Osteocyte (in vitro differentiated cells): Measurements from ENCODE around the gene SGCD. TPM values are rescaled to one million over a fixed set of nuclear protein-coding genes. Genes with fewer than 3 reads are reported as not detected.

ENCODE experiments used
- DNase-seq: peaks from one replicate; pipeline ENCODE4 v3.0.0; 2021; ENCODE audit warnings: mixed read lengths; ENCODE audit not compliant: unreplicated experiment; ENCODE audit errors: extremely low spot score
- H3K27ac Mint-ChIP-seq: one replicate; pipeline ENCODE4 v1.8.0; 2021; ENCODE audit warnings: mild to moderate bottlenecking, mixed read lengths; ENCODE audit not compliant: unreplicated experiment
- H3K27me3 Mint-ChIP-seq: one replicate; pipeline ENCODE4 v1.8.0; 2021; ENCODE audit warnings: mixed read lengths; ENCODE audit not compliant: unreplicated experiment
- H3K36me3 Mint-ChIP-seq: one replicate; pipeline ENCODE4 v1.8.0; 2021; ENCODE audit warnings: mixed read lengths; ENCODE audit not compliant: unreplicated experiment
- H3K4me1 Mint-ChIP-seq: one replicate; pipeline ENCODE4 v1.8.0; 2021; ENCODE audit warnings: mixed read lengths; ENCODE audit not compliant: unreplicated experiment
- H3K4me3 Mint-ChIP-seq: one replicate; pipeline ENCODE4 v1.8.0; 2021; ENCODE audit warnings: mild to moderate bottlenecking, moderate library complexity, mixed read lengths; ENCODE audit not compliant: unreplicated experiment
- H3K9me3 Mint-ChIP-seq: one replicate; pipeline ENCODE4 v1.8.0; 2021; ENCODE audit warnings: mixed read lengths; ENCODE audit not compliant: unreplicated experiment
- total RNA-seq: library from RNA; stranded (reverse); gene quantifications from 2 replicates; pipeline ENCODE4 v1.2.1, GENCODE V29; 2021
- TF ChIP-seq, protein P1 (sequence below): fragments of 200-600 bp; sonication (generic); IDR thresholded peaks from 2 replicates; pipeline ENCODE4 v1.5.0; 2021; ENCODE audit warnings: antibody characterized with exemption, mild to moderate bottlenecking, moderate library complexity

The SGCD gene
- total RNA-seq, 1 donor from 2014 or later = 13.1 TPM

DNA sequence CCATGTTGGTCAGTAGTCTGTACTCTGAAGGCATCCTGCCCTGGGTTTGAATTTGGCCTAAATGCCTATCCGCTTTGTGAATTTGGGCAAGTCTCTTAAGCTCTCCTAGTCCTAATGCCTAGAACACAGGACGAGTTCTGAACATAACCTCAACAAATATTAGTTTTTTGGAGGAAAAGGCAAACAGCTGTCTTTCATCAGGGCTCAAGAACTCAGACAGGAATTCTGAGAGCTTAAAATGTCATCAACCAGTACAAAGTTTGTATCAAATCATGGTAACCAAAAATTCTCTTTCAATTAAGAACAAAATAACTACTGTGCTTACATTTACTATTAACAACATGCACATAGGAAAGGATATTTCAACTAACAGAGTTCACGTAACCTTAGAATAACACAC is 340.7 kb downstream of the SGCD start:
- Mint-ChIP-seq H3K27me3 (no peaks in the 10 kb centered on the region), H3K27ac (no peak overlapping the region), H3K4me1 (no peaks in the 10 kb centered on the region), H3K4me3 (no peak overlapping the region), H3K36me3 (no peaks in the 10 kb centered on the region), H3K9me3 (no peaks in the 10 kb centered on the region)
- TF ChIP-seq, protein P1, sequence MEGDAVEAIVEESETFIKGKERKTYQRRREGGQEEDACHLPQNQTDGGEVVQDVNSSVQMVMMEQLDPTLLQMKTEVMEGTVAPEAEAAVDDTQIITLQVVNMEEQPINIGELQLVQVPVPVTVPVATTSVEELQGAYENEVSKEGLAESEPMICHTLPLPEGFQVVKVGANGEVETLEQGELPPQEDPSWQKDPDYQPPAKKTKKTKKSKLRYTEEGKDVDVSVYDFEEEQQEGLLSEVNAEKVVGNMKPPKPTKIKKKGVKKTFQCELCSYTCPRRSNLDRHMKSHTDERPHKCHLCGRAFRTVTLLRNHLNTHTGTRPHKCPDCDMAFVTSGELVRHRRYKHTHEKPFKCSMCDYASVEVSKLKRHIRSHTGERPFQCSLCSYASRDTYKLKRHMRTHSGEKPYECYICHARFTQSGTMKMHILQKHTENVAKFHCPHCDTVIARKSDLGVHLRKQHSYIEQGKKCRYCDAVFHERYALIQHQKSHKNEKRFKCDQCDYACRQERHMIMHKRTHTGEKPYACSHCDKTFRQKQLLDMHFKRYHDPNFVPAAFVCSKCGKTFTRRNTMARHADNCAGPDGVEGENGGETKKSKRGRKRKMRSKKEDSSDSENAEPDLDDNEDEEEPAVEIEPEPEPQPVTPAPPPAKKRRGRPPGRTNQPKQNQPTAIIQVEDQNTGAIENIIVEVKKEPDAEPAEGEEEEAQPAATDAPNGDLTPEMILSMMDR = no peak
- no peak for DNase-seq

DNA sequence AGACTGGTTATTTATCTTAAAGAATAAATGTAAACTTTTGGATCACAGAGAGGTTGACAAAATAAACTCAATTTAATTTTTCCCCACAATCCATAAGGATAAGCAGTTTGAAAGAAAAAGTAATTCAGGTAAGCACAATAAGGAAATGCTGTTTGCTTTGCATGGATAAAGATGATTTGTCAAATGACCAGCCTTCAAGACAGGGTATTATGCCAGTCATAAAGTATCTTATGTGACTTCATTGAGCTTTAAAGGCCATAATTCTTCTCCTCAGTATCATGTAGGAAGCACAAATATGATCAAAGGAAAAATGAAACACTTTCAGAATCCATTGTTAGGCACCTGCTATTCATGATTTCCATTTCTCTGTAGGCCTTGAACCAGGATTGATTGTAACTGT is 342.5 kb downstream of the SGCD start:
- TF ChIP-seq, protein P1 = no peak
- Mint-ChIP-seq H3K27ac (no peak overlapping the region), H3K4me3 (no peak overlapping the region), H3K27me3 (no peaks in the 10 kb centered on the region), H3K36me3 (no peaks in the 10 kb centered on the region), H3K9me3 (no peaks in the 10 kb centered on the region), H3K4me1 (no peaks in the 10 kb centered on the region)
- DNase-seq = no peak

DNA sequence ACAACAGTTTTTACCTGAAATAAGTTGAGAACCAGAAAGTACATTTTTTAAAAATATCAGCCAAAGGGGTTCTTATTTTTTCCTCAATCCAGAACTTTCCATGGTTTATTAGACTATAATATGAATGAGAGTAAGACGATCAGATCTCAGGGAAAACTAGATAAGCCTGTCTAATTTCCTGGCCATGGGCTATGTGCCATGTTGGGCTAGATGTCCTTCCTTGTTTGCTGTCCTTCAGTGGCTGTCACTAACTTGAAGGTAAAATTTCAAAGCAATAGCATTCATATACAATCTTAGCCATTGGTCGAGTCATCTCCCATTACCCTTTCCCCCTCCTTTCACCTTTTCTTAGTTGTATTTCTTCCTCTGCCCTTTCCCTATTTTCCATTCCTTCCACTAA is 343.7 kb downstream of the SGCD start:
- Mint-ChIP-seq H3K4me3 (no peak overlapping the region), H3K9me3 (no peaks in the 10 kb centered on the region), H3K36me3 (no peaks in the 10 kb centered on the region), H3K27me3 (no peaks in the 10 kb centered on the region), H3K27ac (no peak overlapping the region), H3K4me1 (no peaks in the 10 kb centered on the region)
- DNase-seq = no peak
- TF ChIP-seq, protein P1 = no peak

DNA sequence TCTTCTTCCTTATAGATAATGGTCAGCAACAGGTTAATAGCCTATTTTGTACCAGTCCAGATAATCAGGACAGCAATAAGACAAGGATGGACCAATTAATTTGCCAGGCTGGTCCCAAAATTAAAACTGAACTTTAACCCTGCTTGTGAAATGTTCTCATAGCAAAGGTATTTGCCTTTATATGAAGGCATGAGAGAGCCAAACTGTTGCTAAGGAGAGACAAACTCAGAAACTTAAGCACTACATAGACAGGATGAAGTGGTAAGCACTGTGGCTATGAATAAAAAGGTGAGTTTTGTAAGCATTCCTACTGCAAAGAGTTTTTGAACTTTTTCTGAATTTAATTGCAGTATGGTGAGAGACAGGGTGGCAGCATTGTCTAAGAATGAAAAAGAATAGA is 348.4 kb downstream of the SGCD start:
- no peak for DNase-seq
- Mint-ChIP-seq H3K4me3 (no peak overlapping the region), H3K27me3 (no peaks in the 10 kb centered on the region), H3K36me3 (no peaks in the 10 kb centered on the region), H3K4me1 (no peaks in the 10 kb centered on the region), H3K27ac (no peak overlapping the region), H3K9me3 (no peaks in the 10 kb centered on the region)
- TF ChIP-seq, protein P1 = no peak

DNA sequence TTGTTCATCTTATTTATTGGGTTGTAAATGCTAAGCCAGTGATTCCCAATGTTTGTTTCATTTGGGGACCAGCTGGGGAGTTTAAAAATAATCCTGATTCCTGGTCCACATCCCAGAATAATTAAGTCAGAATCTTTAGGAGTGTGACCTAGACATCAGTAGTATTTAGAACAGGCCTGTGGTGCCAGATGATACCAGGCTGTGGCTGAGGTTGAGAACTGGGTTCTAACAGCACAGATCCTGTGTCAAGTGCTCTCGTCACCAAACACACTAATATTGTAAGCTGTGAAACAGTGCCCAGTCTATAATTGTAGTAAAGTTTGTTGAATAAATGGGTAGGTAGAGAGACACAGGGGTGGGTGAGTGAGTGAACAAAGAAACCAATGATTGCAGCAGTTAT is 351.0 kb downstream of the SGCD start:
- Mint-ChIP-seq H3K27me3 (no peaks in the 10 kb centered on the region), H3K4me3 (no peak overlapping the region), H3K9me3 (no peaks in the 10 kb centered on the region), H3K27ac (no peak overlapping the region), H3K36me3 (no peaks in the 10 kb centered on the region), H3K4me1 (no peaks in the 10 kb centered on the region)
- TF ChIP-seq, protein P1 = no peak
- DNase-seq = no peak
